ENCODE measurements around the gene RNU6-8. TPM values are rescaled to one million over a fixed set of nuclear protein-coding genes. Genes with fewer than 3 reads are reported as not detected.

Gene RNU6-8
- total RNA-seq, 6 donors from 2014 or later: not detected

GRCh38 chr14:32249780-32250179 lies 46.7 kb upstream of the RNU6-8 start:
- Histone ChIP-seq H3K4me3 (no peak overlapping the region), H3K27ac (no peak overlapping the region), H3K27me3 (no peaks in the 10 kb centered on the region), H3K9me3 (no peaks in the 10 kb centered on the region), H3K4me1 (peaks cover 0 to 4% (median 0%) of the 10 kb centered on the region in 4 donors), H3K36me3 (no peaks in the 10 kb centered on the region)
- TF ChIP-seq POLR2A (IDR thresholded peaks at IDR 0.05) (no peak), EP300 (IDR thresholded peaks at IDR 0.05) (no peak), POLR2AphosphoS5 (IDR thresholded peaks at IDR 0.05) (no peak)
- TF ChIP-seq, protein P1, sequence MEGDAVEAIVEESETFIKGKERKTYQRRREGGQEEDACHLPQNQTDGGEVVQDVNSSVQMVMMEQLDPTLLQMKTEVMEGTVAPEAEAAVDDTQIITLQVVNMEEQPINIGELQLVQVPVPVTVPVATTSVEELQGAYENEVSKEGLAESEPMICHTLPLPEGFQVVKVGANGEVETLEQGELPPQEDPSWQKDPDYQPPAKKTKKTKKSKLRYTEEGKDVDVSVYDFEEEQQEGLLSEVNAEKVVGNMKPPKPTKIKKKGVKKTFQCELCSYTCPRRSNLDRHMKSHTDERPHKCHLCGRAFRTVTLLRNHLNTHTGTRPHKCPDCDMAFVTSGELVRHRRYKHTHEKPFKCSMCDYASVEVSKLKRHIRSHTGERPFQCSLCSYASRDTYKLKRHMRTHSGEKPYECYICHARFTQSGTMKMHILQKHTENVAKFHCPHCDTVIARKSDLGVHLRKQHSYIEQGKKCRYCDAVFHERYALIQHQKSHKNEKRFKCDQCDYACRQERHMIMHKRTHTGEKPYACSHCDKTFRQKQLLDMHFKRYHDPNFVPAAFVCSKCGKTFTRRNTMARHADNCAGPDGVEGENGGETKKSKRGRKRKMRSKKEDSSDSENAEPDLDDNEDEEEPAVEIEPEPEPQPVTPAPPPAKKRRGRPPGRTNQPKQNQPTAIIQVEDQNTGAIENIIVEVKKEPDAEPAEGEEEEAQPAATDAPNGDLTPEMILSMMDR (IDR thresholded peaks at IDR 0.05): no peak
- WGBS, 2 donors: 74 to 86% methylated on average over 4 of the region's 4 CpGs
- DNase-seq: no peak
- no peak for ATAC-seq (ENCODE audit: low FRiP score in 2 of 2)

- WGBS, 2 donors: 80 to 87% methylated on average over 5 of the region's 5 CpGs
- H3K27ac ChIP-seq: no peak overlapping the region
- ATAC-seq (ENCODE audit: low FRiP score in 2 of 2) (no peak), DNase-seq (no peak)
- H3K27me3 ChIP-seq: no peaks in the 10 kb centered on the region
- H3K36me3 ChIP-seq: no peaks in the 10 kb centered on the region
- no peak overlapping the region for H3K4me3 ChIP-seq
- TF ChIP-seq POLR2AphosphoS5 (IDR thresholded peaks at IDR 0.05) (no peak), POLR2A (IDR thresholded peaks at IDR 0.05) (no peak), EP300 (IDR thresholded peaks at IDR 0.05) (no peak)
- TF ChIP-seq, protein P1 (IDR thresholded peaks at IDR 0.05): no peak
- H3K4me1 ChIP-seq: peaks cover 0 to 4% (median 0%) of the 10 kb centered on the region in 4 donors
- no peaks in the 10 kb centered on the region for H3K9me3 ChIP-seq
Measured at GRCh38 chr14:32249371-32249770, 46.3 kb upstream of the RNU6-8 start.

GRCh38 chr14:32246751-32247150 lies 43.7 kb upstream of the RNU6-8 start:
- no peak overlapping the region for H3K4me3 ChIP-seq
- peaks cover 0 to under 1% (median 0%) of the 10 kb centered on the region in 4 donors for H3K4me1 ChIP-seq
- WGBS, 2 donors: 95 to 96% methylated on average over 5 of the region's 5 CpGs
- no peak for TF ChIP-seq EP300 (IDR thresholded peaks at IDR 0.05)
- TF ChIP-seq, protein P1 (IDR thresholded peaks at IDR 0.05): no peak
- H3K27ac ChIP-seq: no peak overlapping the region
- H3K27me3 ChIP-seq: no peaks in the 10 kb centered on the region
- no peak for ATAC-seq (ENCODE audit: low FRiP score in 2 of 2)
- H3K36me3 ChIP-seq: no peaks in the 10 kb centered on the region
- DNase-seq: peak in 1 of 2 donors; percentile 3
- H3K9me3 ChIP-seq: no peaks in the 10 kb centered on the region

- Histone ChIP-seq H3K9me3 (no peaks in the 10 kb centered on the region), H3K36me3 (no peaks in the 10 kb centered on the region), H3K4me3 (no peak overlapping the region), H3K27me3 (no peaks in the 10 kb centered on the region), H3K4me1 (no peaks in the 10 kb centered on the region), H3K27ac (no peak overlapping the region)
- no peak for ATAC-seq (ENCODE audit: low FRiP score in 2 of 2)
- DNase-seq: no peak
- TF ChIP-seq EP300 (IDR thresholded peaks at IDR 0.05) (no peak), POLR2AphosphoS5 (IDR thresholded peaks at IDR 0.05) (no peak), POLR2A (IDR thresholded peaks at IDR 0.05) (no peak)
- TF ChIP-seq, protein P1 (IDR thresholded peaks at IDR 0.05): no peak
Measured at GRCh38 chr14:32244404-32244803, 41.3 kb upstream of the RNU6-8 start.

- Histone ChIP-seq H3K27me3 (no peaks in the 10 kb centered on the region), H3K4me3 (no peak overlapping the region), H3K27ac (no peak overlapping the region), H3K4me1 (no peaks in the 10 kb centered on the region), H3K9me3 (no peaks in the 10 kb centered on the region), H3K36me3 (no peaks in the 10 kb centered on the region)
- DNase-seq: no peak
- no peak for ATAC-seq (ENCODE audit: low FRiP score in 2 of 2)
- 36 to 55% methylated on average over 1 of the region's 1 CpG for WGBS, 2 donors
- TF ChIP-seq EP300 (IDR thresholded peaks at IDR 0.05): no peak
- TF ChIP-seq POLR2AphosphoS5 (IDR thresholded peaks at IDR 0.05): no peak
- TF ChIP-seq POLR2A (IDR thresholded peaks at IDR 0.05): no peak
- TF ChIP-seq, protein P1 (IDR thresholded peaks at IDR 0.05): no peak
Measured at GRCh38 chr14:32233260-32233659, 30.2 kb upstream of the RNU6-8 start.
